Small intestine (tissue), 7 donors: ENCODE data around the gene ZBTB45. TPM values are rescaled to one million over a fixed set of nuclear protein-coding genes. Genes with fewer than 3 reads are reported as not detected.
"Not testable (repeated sequence)": the region's sequence is repeated elsewhere in the genome, so short reads cannot be mapped to it uniquely, and the experiment has no call there.

Experiments used
- DNase-seq, 2 donors: peaks; one replicate each; pipeline versions ENCODE4 v3.0.0 to v3.0.0-alpha.2; 2013
- FAIRE-seq: peaks from 2 replicates; lab custom pipeline; 2012; peaks lifted over from hg19 to GRCh38; lab: Jason Lieb, UNC
- H3K27ac ChIP-seq, 3 donors: one replicate each; pipeline ENCODE4 v1.5.1; 2013; ENCODE audit warnings: low read length in 2 of 3, mild to moderate bottlenecking in 2 of 3, control low read depth in 1 of 3, inconsistent platforms in 1 of 3, low read depth in 1 of 3, moderate library complexity in 1 of 3
- H3K27me3 ChIP-seq, 3 donors: one replicate each; pipeline ENCODE4 v1.6.1; 2013; ENCODE audit warnings: low read length in 3 of 3, inconsistent platforms in 1 of 3; ENCODE audit not compliant: control insufficient read depth in 3 of 3, insufficient read depth in 3 of 3
- H3K36me3 ChIP-seq, 3 donors: one replicate each; pipeline ENCODE4 v1.6.1; 2013; ENCODE audit warnings: low read length in 3 of 3, inconsistent platforms in 1 of 3, low read depth in 1 of 3, mild to moderate bottlenecking in 1 of 3, moderate library complexity in 1 of 3; ENCODE audit not compliant: control insufficient read depth in 3 of 3, insufficient read depth in 2 of 3
- H3K4me1 ChIP-seq, 3 donors: one replicate each; pipeline ENCODE4 v1.6.1; 2013; ENCODE audit warnings: low read length in 2 of 3, inconsistent platforms in 1 of 3, low read depth in 1 of 3, mild to moderate bottlenecking in 1 of 3, moderate library complexity in 1 of 3; ENCODE audit not compliant: control insufficient read depth in 3 of 3, insufficient read depth in 2 of 3
- H3K4me3 ChIP-seq, 3 donors: one replicate each; pipeline ENCODE4 v1.5.1; 2013; ENCODE audit warnings: low read length in 3 of 3, control low read depth in 1 of 3, inconsistent platforms in 1 of 3, low read depth in 1 of 3, mild to moderate bottlenecking in 1 of 3, moderate library complexity in 1 of 3
- H3K9me3 ChIP-seq, 2 donors: one replicate each; pipeline ENCODE4 v1.6.1; 2013; ENCODE audit warnings: low read depth in 1 of 2, low read length in 1 of 2; ENCODE audit not compliant: control insufficient read depth in 2 of 2, insufficient read depth in 1 of 2
- WGBS, 3 donors: extraction: QIAGEN DNeasy Blood & Tissue Kit; methylation state at CpG; one replicate each; pipeline ENCODE4 v1.1.7; 2013; 5-methylcytosine and 5-hydroxymethylcytosine counted together
- polyA plus RNA-seq, 4 donors: library from polyadenylated mRNA; stranded (reverse) in 3 of 4; unstranded in 1 of 4; fragments of 200-250 nt in 3 of 4; fragments of 120-200 nt in 1 of 4; gene quantifications; one replicate each; pipeline versions ENCODE4 v1.2.1 to v1.2.3, GENCODE V29; 2013
- donor health status: healthy with polysubstance abuse.
- donor health status: control.
- donor health status: control.
- donor health status: Bipolar disorder and iron deficiency.
- donor health status: healthy.

ZBTB45 gene
- polyA plus RNA-seq, 4 donors, result 4.7 to 11.4 (median 6.9) TPM

GRCh38 chr19:58511353-58512208 lies 8.0 kb downstream of the ZBTB45 start, which contains the start of gene SLC27A5:
TSS of gene SLC27A5 (minus strand) at chr19:58511992. CDS start at chr19:58511955, 37 bp downstream.
- DNase-seq (peak; percentile 71 to 74), FAIRE-seq (no peak)
- WGBS, 3 donors, result 75 to 85% (median 76%) methylated on average over 23 to 25 of the region's 25 CpGs
- no peak within 1 kb of the TSS for H3K4me3 ChIP-seq
- peaks cover 4 to 39% (median 4%) of the 10 kb centered on the region in 3 donors for H3K4me1 ChIP-seq
- peaks cover 3 to 39% (median 4%) of the 10 kb centered on the region in 3 donors for H3K36me3 ChIP-seq
- H3K9me3 ChIP-seq, result peaks cover 0 to 17% of the 10 kb centered on the region in 2 donors
- H3K27me3 ChIP-seq, result no peaks in the 10 kb centered on the region
- peak within 1 kb of the TSS in 2 of 3 donors; percentile 8 to 45 for H3K27ac ChIP-seq

DNA sequence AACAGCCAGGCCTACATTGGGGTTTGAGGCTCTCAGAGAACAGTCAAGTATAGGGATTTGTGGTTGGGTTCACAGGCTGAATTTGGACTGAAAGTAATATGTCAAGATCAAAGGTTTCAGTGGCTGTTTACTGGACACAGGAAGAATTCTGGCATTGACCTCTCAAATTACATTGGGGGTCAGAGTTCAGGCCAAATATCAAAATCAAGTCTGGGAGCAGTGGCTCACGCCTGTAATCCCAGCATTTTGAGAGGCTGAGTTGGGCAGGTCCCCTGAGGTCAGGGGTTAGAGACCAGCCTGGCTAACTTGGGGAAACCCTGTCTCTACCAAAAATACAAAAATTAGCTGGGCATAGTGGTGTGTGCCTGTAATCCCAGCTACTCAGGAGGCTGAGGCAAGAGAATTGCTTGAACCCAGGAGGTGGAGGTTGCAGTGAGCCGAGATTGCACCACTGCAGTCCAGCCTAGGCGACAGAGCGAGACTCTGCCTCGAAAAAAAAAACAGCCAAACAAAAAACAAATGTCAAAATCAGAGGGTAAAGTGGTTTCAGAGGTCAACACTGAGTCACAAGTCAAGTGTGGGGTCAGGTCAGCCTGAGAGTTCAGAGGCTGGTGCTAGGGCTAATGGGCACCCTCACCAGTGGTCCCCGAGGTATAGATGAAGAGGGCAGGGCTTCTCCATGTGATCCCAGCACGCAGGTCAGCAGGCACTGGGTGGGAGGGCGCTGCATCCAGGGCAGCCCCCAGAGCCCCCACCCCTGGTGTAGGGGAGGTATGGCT lies 9.3 kb downstream of the ZBTB45 start:
- H3K27ac ChIP-seq, result no peak overlapping the region
- no peaks in the 10 kb centered on the region for H3K27me3 ChIP-seq
- FAIRE-seq (no peak), DNase-seq (no peak)
- H3K36me3 ChIP-seq, result peaks cover 0 to 26% (median 0%) of the 10 kb centered on the region in 3 donors
- H3K4me3 ChIP-seq, result no peak overlapping the region
- H3K9me3 ChIP-seq, result peaks cover 0 to 17% of the 10 kb centered on the region in 2 donors
- peaks cover 4 to 34% (median 4%) of the 10 kb centered on the region in 3 donors for H3K4me1 ChIP-seq
- WGBS, 3 donors, result 82 to 90% (median 89%) methylated on average over 8 of the region's 8 CpGs

- FAIRE-seq (no peak), DNase-seq (no peak)
- WGBS, 3 donors, result 86 to 91% (median 91%) methylated on average over 11 of the region's 11 CpGs
- peaks cover 0 to 23% (median 0%) of the 10 kb centered on the region in 3 donors for H3K36me3 ChIP-seq
- no peaks in the 10 kb centered on the region for H3K27me3 ChIP-seq
- peaks cover 0 to 17% of the 10 kb centered on the region in 2 donors for H3K9me3 ChIP-seq
- H3K4me1 ChIP-seq, result peaks cover 4 to 32% (median 4%) of the 10 kb centered on the region in 3 donors
- no peak overlapping the region for H3K4me3 ChIP-seq
- H3K27ac ChIP-seq, result no peak overlapping the region
These were observed 9.9 kb downstream of the ZBTB45 start for GRCh38 chr19:58509731-58510083.

GRCh38 chr19:58507602-58508223 lies 11.9 kb downstream of the ZBTB45 start:
- not testable (repeated sequence) for H3K27ac ChIP-seq, DNase-seq, H3K27me3 ChIP-seq, FAIRE-seq, H3K36me3 ChIP-seq, H3K4me3 ChIP-seq
- Histone ChIP-seq H3K4me1 (peaks cover 0 to 16% (median 0%) of the 10 kb centered on the region in 3 donors), H3K9me3 (peaks cover 0 to 17% of the 10 kb centered on the region in 2 donors)
- 70 to 74% (median 70%) methylated on average over 7 to 8 of the region's 8 CpGs for WGBS, 3 donors

DNA sequence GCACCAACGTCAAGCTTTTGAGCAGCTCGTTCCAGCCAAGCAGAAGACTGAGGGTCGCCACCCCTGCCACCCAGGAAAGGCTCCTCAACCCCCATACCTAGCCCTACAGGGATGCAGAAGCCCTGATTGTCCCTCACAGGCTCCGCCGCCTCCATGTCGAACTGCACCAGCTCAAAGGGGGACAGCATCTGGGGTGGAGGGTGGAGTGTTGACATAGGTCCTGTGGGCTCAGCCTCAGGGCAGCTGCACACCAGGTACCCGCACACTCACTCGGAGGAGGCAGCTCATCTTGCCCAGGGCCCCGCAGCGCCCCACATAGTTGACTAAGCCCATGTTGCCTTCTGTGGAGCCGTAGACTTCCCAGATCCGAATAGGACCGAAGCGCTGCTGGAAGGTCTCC lies 19.4 kb downstream of the ZBTB45 start:
- DNase-seq, result no peak
- FAIRE-seq, result no peak
- Histone ChIP-seq H3K36me3 (no peaks in the 10 kb centered on the region), H3K9me3 (peaks cover 0 to 11% of the 10 kb centered on the region in 2 donors), H3K27me3 (no peaks in the 10 kb centered on the region), H3K4me3 (peak overlapping the region in 2 of 3 donors; percentile 68 to 86), H3K4me1 (peaks cover 0 to 9% (median 2%) of the 10 kb centered on the region in 3 donors), H3K27ac (no peak overlapping the region)
- WGBS, 3 donors, result 93 to 94% (median 94%) methylated on average over 14 of the region's 14 CpGs

DNA sequence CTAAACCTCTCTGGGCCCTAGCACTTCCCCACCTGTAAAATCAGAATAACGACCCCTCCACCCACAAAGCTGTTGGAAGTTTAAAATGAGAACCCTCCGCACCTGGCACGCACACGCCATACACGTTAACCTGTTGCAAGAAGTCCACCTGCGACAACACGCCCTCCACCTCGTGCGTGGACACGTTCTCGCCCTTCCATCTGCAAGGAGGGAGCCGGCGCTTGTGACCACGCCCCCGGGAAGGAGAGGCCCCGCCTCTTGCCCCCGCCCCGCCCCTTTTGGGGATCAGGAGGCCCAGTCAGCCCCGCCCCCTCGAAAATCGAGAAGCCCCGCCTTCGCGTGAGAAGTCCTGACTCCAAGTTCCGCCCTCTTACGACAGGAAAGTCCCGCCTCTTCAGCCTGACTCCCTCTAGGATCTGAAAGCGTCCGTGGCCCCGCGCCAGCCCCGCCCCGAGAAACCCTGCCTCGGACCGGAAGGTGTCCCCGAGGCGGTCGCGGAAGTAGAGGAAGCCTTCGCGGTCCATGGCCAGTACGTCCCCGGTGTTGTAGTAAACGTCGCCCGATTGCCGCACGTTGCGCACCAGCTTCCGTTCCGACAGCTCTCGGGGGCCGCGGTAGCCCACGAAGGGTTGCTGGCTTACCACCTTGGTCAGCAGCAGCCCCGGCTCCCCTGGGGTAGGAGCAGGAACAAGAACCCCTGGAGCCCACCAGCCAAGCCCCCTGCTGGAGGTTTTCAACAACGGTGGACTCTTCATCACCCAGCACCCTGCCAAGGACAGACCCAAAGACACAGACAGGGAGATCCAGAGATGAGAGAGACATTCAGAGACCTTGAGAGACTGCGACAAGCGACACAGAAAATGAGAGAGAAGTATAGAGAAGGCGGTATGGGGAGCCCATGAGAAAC lies 20.3 kb downstream of the ZBTB45 start:
- Histone ChIP-seq H3K9me3 (peaks cover 0 to 11% of the 10 kb centered on the region in 2 donors), H3K36me3 (no peaks in the 10 kb centered on the region), H3K27ac (peak overlapping the region; percentile 72 to 87 (median 74)), H3K4me1 (peaks cover 0 to 9% (median 2%) of the 10 kb centered on the region in 3 donors), H3K4me3 (peak overlapping the region; percentile 19 to 86 (median 68)), H3K27me3 (no peaks in the 10 kb centered on the region)
- 1 to 3% (median 3%) methylated on average over 58 to 60 of the region's 60 CpGs for WGBS, 3 donors
- FAIRE-seq (no peak), DNase-seq (peak; percentile 99)

DNA sequence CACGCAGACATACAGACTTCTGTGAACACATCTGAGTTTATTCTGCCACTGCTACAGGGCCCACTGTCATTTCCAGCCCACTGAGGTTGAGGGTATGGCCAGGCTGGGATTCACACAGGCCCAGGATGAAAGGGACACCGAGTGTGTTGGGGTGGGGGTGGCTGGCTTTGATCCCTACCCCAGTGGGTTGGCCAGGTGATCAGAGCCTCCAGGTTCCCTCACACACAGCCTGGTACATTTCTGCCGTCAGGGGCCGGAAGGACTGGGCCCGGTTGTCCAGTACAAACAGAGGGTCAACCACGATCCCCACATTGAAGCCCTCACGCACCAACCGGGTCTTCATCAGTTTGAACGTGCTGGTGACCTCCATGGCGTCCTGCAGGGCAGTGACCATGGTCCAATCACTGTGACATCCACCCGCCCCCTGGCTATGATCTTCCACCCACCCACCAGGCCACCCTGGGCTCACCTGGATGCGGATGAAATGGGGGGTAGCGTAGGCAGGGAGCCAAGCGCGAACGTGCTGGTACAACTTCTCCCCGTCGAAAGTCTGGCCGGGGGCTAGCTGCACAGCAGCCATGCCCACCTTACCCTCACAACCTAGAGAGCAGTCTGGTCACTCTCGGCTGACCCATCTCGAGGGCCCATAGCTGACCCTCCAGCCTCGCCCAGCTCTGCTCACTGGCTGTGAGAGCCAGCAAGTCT lies 21.1 kb downstream of the ZBTB45 start:
- Histone ChIP-seq H3K9me3 (peaks cover 0 to 11% of the 10 kb centered on the region in 2 donors), H3K27ac (no peak overlapping the region), H3K27me3 (no peaks in the 10 kb centered on the region), H3K36me3 (no peaks in the 10 kb centered on the region), H3K4me1 (peaks cover 0 to 9% (median 2%) of the 10 kb centered on the region in 3 donors), H3K4me3 (peak overlapping the region in 2 of 3 donors; percentile 68 to 86)
- FAIRE-seq (no peak), DNase-seq (no peak)
- 59 to 86% (median 79%) methylated on average over 22 of the region's 22 CpGs for whole genome bisulfite sequencing, 3 donors
